ENCODE data around the gene IFI30. TPM values are rescaled to one million over a fixed set of nuclear protein-coding genes. Genes with fewer than 3 reads are reported as not detected.
A peak's percentile ranks its signal among the peaks of the same experiment; 100 is the strongest.

IFI30 gene
- total RNA-seq, 1 experiment from 2014 or later: 9.1 TPM

DNA sequence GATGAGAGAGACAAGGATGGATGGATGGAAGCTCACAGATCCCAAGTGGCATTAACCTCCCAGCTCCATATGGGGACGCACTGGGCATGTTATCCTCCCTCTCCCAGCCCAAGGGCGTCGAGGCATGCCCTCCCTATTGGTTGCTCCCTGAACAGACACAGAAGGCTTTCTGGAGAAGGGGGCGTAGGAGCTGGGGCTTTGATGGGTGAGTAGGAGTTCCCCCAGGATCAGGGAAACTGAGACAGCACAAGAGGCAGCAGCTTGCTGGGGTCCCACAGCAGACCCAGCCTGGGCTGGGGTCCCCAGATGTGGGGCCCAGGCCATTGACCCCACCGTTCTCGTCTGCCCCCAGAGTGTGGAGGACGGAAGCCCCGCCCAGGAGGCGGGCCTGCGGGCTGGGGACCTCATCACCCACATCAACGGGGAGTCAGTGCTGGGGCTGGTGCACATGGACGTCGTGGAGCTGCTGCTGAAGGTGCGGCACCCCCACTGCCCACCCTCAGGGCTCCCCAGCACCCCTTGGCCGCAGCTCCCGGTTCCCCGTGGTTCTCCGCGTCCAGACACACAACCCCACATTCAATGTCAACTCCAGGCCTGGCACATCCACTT, 28.1 kb upstream of the IFI30 start:
- Mint-ChIP-seq H3K4me3 (ENCODE audit: unreplicated experiment) (no peak overlapping the region), H3K9me3 (ENCODE audit: unreplicated experiment) (no peaks in the 10 kb centered on the region), H3K27ac (ENCODE audit: low read depth, unreplicated experiment) (no peak overlapping the region), H3K4me1 (ENCODE audit: insufficient read depth, unreplicated experiment) (no peaks in the 10 kb centered on the region), H3K36me3 (ENCODE audit: insufficient read depth, unreplicated experiment) (peaks cover 53% of the 10 kb centered on the region), H3K27me3 (ENCODE audit: insufficient read depth, unreplicated experiment) (no peaks in the 10 kb centered on the region)
- intact Hi-C loops (cut with micrococcal nuclease): no loop called here
- ChIA-PET POLR2A (no interaction called here), CTCF (interaction anchor here (0.5 to 1.5 kb wide), 6 partner anchors 15 to 134 kb away, joined by 3 to 4 read pairs (median 4); no protein-coding TSS in a partner anchor)
- no peak for DNase-seq (ENCODE audit: unreplicated experiment)
- TF ChIP-seq, protein P1, sequence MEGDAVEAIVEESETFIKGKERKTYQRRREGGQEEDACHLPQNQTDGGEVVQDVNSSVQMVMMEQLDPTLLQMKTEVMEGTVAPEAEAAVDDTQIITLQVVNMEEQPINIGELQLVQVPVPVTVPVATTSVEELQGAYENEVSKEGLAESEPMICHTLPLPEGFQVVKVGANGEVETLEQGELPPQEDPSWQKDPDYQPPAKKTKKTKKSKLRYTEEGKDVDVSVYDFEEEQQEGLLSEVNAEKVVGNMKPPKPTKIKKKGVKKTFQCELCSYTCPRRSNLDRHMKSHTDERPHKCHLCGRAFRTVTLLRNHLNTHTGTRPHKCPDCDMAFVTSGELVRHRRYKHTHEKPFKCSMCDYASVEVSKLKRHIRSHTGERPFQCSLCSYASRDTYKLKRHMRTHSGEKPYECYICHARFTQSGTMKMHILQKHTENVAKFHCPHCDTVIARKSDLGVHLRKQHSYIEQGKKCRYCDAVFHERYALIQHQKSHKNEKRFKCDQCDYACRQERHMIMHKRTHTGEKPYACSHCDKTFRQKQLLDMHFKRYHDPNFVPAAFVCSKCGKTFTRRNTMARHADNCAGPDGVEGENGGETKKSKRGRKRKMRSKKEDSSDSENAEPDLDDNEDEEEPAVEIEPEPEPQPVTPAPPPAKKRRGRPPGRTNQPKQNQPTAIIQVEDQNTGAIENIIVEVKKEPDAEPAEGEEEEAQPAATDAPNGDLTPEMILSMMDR (IDR thresholded peaks at IDR 0.05; ENCODE audit: unreplicated experiment): no peak
- BruUV-seq (replicated peaks): no TSS peak

DNA sequence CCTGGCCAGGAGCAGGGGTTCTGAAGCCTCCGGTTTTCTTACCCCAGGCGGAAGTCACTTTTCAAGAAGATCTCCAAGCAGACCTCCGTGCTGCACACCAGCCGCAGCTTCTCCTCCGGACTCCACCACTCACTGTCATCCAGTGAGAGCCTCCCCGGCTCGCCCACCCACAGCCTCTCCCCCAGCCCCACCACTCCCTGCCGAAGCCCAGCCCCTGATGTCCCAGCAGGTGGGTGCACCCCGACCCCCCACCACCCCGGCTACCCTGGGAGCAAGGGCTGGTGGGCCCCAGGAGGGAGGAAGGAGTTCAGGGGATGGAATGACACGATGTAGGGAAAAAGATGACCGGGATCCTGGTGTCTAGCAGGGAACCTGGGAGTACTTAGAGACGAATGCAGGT, 26.2 kb upstream of the IFI30 start:
- CTCF ChIA-PET: interaction anchor here (0.6 kb wide), 1 partner anchor 21 kb away, joined by 4 read pairs; no protein-coding TSS in a partner anchor
- Mint-ChIP-seq H3K4me1 (ENCODE audit: insufficient read depth, unreplicated experiment) (peaks cover 5% of the 10 kb centered on the region), H3K27ac (ENCODE audit: low read depth, unreplicated experiment) (no peak overlapping the region), H3K9me3 (ENCODE audit: unreplicated experiment) (no peaks in the 10 kb centered on the region), H3K4me3 (ENCODE audit: unreplicated experiment) (no peak overlapping the region), H3K36me3 (ENCODE audit: insufficient read depth, unreplicated experiment) (peaks cover 40% of the 10 kb centered on the region), H3K27me3 (ENCODE audit: insufficient read depth, unreplicated experiment) (no peaks in the 10 kb centered on the region)
- POLR2A ChIA-PET: no interaction called here
- DNase-seq (ENCODE audit: unreplicated experiment): no peak
- BruUV-seq (replicated peaks): no TSS peak
- intact Hi-C loops (cut with micrococcal nuclease): no loop called here
- TF ChIP-seq, protein P1 (IDR thresholded peaks at IDR 0.05; ENCODE audit: unreplicated experiment): no peak

DNA sequence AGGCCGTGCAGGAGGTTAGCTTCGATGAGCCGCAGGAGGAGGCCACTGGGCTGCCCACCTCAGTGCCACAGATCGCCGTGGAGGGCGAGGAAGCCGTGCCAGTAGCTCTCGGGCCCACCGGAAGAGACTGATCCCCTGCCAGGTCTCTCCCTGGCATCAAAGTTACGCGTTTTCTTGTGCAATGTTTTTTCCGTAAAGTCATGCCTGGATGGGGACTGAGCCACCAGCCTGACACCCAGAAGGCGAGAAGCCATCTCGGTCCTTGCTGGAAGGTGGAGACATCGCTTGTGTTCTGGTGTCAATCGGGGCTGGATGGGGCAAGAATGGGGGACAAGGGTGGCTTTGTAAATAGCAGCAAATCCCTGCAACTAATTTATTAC, 24.0 kb upstream of the IFI30 start:
- Mint-ChIP-seq H3K27me3 (ENCODE audit: insufficient read depth, unreplicated experiment) (no peaks in the 10 kb centered on the region), H3K36me3 (ENCODE audit: insufficient read depth, unreplicated experiment) (peaks cover 33% of the 10 kb centered on the region), H3K4me1 (ENCODE audit: insufficient read depth, unreplicated experiment) (peaks cover 15% of the 10 kb centered on the region), H3K27ac (ENCODE audit: low read depth, unreplicated experiment) (no peak overlapping the region), H3K4me3 (ENCODE audit: unreplicated experiment) (no peak overlapping the region), H3K9me3 (ENCODE audit: unreplicated experiment) (no peaks in the 10 kb centered on the region)
- no peak for DNase-seq (ENCODE audit: unreplicated experiment)
- TF ChIP-seq, protein P1 (IDR thresholded peaks at IDR 0.05; ENCODE audit: unreplicated experiment): no peak
- ChIA-PET CTCF (interaction anchor here (1.1 to 2.8 kb wide), 2 partner anchors 12 to 36 kb away, joined by 5 to 18 read pairs; no protein-coding TSS in a partner anchor), POLR2A (interaction anchor here (0.6 kb wide), 1 partner anchor 31 kb away, joined by 3 read pairs; no protein-coding TSS in a partner anchor)
- BruUV-seq (replicated peaks): no TSS peak
- intact Hi-C loops (cut with micrococcal nuclease): no loop called here

DNA sequence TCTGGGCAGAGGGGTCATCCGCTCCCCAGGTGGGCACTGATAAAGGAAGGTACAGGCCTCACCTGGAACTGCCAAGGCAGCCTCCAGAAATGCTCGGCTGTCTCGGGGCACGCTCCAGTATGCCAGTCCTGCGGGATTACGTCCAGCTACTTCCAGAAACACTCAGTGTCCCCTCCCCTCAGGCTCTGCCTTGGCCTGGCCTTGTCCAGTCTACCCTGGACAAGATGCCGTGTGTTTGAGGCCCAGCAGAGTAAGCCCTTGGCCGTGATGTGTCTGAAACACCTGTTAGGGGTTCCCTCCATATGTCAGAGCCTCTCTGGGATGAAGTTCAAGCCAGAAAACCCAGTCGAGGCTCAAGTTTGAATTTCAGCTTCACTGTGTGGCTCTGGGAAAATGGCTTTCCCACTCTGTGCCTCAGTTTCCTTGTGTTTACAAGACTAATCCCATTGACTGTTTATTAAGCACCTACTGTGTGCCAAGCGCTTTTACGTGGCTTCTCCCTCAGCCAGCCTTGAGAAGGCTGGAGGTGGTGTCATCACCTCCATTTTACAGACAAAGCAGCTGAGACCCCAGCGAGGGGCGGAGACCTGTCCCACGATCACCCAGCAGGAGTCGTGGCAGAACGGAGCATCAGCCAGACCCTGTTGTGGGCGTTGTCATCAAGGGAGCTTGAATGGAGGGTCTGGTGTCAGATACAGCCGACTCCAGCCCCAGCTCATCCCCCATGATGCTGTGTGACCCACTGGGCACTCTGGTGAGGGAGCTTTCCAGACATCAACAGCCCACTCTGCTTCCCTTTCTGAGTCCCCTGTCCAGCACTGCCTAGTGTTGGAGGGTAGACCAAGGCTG, 22.6 kb upstream of the IFI30 start:
- TF ChIP-seq, protein P1 (IDR thresholded peaks at IDR 0.05; ENCODE audit: unreplicated experiment): no peak
- CTCF ChIA-PET: interaction anchor here (0.6 to 2.8 kb wide), 10 partner anchors 9 to 292 kb away, joined by 3 to 18 read pairs (median 4); no protein-coding TSS in a partner anchor
- POLR2A ChIA-PET: interaction anchor here (0.6 to 2.2 kb wide), 11 partner anchors 9 to 141 kb away, joined by 3 to 21 read pairs (median 4); partner anchors contain the start of gene JUND
- Mint-ChIP-seq H3K27ac (ENCODE audit: low read depth, unreplicated experiment) (peak overlapping the region; percentile 99), H3K27me3 (ENCODE audit: insufficient read depth, unreplicated experiment) (no peaks in the 10 kb centered on the region), H3K4me1 (ENCODE audit: insufficient read depth, unreplicated experiment) (peaks cover 17% of the 10 kb centered on the region), H3K36me3 (ENCODE audit: insufficient read depth, unreplicated experiment) (peaks cover 36% of the 10 kb centered on the region), H3K4me3 (ENCODE audit: unreplicated experiment) (peak overlapping the region; percentile 88), H3K9me3 (ENCODE audit: unreplicated experiment) (no peaks in the 10 kb centered on the region)
- DNase-seq (ENCODE audit: unreplicated experiment): no peak
- intact Hi-C loops (cut with micrococcal nuclease): loop anchor here (10.0 kb wide), 1 partner anchor 146 kb away; the partner anchor contains the start of gene ARRDC2
- no TSS peak for BruUV-seq (replicated peaks)
